A673 (cell line): ENCODE measurements around the gene HOXC6.

Experiments used
- CTCF ChIP-seq: fragments of 300-800, 200-600 bp; sonication (generic); conservative IDR thresholded peaks from 2 replicates; pipeline ENCODE4 v1.5.1; 2017; ENCODE audit warnings: low read depth, mild to moderate bottlenecking, antibody characterized with exemption, low read length, moderate library complexity, mixed read lengths
- EZH2 ChIP-seq: fragments of 200-600 bp; sonication (generic); IDR thresholded peaks from 2 replicates; pipeline ENCODE4 v1.6.1; 2017; ENCODE audit warnings: borderline replicate concordance, low read depth, mild to moderate bottlenecking, mixed read lengths, antibody characterized with exemption, low read length; ENCODE audit not compliant: poor library complexity, severe bottlenecking

- TF ChIP-seq CTCF, result no peak
- no peak for TF ChIP-seq EZH2
These were observed 37.4 kb downstream of the HOXC6 start for GRCh38 chr12:54065677-54066076.
